Measurements from ENCODE around the gene HNRNPC.

DNA sequence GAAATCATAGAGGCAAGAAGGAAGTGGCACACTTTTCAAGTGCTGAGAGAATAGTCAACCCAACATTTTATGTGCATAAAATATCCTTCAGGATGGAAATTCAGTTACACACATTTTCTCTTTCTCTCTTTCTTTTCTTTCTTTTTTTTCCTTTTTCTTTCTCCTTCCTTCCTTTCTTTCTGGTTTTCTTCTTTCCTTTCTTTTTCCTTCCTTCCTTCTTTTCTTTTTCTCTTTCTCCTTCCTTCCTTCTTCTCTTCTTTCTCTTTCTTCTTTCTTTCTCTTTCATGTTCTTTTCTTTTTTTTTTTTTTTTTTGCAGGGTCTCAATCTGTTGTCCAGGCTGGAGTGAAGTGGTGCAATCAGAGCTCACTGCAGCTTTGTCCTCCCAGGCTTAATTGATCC, 74.6 kb downstream of the HNRNPC start:
- TF ChIP-seq, protein P1, sequence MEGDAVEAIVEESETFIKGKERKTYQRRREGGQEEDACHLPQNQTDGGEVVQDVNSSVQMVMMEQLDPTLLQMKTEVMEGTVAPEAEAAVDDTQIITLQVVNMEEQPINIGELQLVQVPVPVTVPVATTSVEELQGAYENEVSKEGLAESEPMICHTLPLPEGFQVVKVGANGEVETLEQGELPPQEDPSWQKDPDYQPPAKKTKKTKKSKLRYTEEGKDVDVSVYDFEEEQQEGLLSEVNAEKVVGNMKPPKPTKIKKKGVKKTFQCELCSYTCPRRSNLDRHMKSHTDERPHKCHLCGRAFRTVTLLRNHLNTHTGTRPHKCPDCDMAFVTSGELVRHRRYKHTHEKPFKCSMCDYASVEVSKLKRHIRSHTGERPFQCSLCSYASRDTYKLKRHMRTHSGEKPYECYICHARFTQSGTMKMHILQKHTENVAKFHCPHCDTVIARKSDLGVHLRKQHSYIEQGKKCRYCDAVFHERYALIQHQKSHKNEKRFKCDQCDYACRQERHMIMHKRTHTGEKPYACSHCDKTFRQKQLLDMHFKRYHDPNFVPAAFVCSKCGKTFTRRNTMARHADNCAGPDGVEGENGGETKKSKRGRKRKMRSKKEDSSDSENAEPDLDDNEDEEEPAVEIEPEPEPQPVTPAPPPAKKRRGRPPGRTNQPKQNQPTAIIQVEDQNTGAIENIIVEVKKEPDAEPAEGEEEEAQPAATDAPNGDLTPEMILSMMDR (IDR thresholded peaks at IDR 0.05; ENCODE audit: poor library complexity, severe bottlenecking): no peak
- no peak for TF ChIP-seq MXI1 (conservative IDR thresholded peaks at IDR 0.05; ENCODE audit: poor library complexity, severe bottlenecking)
- TF ChIP-seq, protein P2, sequence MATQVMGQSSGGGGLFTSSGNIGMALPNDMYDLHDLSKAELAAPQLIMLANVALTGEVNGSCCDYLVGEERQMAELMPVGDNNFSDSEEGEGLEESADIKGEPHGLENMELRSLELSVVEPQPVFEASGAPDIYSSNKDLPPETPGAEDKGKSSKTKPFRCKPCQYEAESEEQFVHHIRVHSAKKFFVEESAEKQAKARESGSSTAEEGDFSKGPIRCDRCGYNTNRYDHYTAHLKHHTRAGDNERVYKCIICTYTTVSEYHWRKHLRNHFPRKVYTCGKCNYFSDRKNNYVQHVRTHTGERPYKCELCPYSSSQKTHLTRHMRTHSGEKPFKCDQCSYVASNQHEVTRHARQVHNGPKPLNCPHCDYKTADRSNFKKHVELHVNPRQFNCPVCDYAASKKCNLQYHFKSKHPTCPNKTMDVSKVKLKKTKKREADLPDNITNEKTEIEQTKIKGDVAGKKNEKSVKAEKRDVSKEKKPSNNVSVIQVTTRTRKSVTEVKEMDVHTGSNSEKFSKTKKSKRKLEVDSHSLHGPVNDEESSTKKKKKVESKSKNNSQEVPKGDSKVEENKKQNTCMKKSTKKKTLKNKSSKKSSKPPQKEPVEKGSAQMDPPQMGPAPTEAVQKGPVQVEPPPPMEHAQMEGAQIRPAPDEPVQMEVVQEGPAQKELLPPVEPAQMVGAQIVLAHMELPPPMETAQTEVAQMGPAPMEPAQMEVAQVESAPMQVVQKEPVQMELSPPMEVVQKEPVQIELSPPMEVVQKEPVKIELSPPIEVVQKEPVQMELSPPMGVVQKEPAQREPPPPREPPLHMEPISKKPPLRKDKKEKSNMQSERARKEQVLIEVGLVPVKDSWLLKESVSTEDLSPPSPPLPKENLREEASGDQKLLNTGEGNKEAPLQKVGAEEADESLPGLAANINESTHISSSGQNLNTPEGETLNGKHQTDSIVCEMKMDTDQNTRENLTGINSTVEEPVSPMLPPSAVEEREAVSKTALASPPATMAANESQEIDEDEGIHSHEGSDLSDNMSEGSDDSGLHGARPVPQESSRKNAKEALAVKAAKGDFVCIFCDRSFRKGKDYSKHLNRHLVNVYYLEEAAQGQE (IDR thresholded peaks at IDR 0.05; ENCODE audit: borderline replicate concordance): no peak
- no peak for TF ChIP-seq RAD21 (conservative IDR thresholded peaks at IDR 0.05)
- TF ChIP-seq EP300 (conservative IDR thresholded peaks at IDR 0.05; ENCODE audit: poor library complexity, severe bottlenecking): no peak
- no peak for TF ChIP-seq EZH2 (IDR thresholded peaks at IDR 0.05; ENCODE audit: borderline replicate concordance, insufficient read depth, low read length, poor library complexity, severe bottlenecking)
- TF ChIP-seq POLR2AphosphoS5 (IDR thresholded peaks at IDR 0.05): no peak
- no peak for TF ChIP-seq SMC3 (conservative IDR thresholded peaks at IDR 0.05; ENCODE audit: poor library complexity)

Measured in neural cell (in vitro differentiated cells).